T-helper 1 cell treated with Interleukin-12 subunit alpha and Interleukin-12 subunit beta and Interleukin-4 antibody, amounts not matched to agents 30 ng/mL and 1 ng/mL, for 36 hours (primary cell): ENCODE results near the gene TRAPPC3. TPM values are rescaled to one million over a fixed set of nuclear protein-coding genes. Genes with fewer than 3 reads are reported as not detected.

Source experiments
- intact Hi-C: fragments of 100-400 bp; cut with micrococcal nuclease; formaldehyde crosslinking; loops from one replicate; pipeline ENCODE4 v1.15.1; 2024
- total RNA-seq: library from RNA; stranded (reverse); gene quantifications from 2 replicates; pipeline ENCODE4 v1.2.3, GENCODE V29; 2022

The TRAPPC3 gene
- total RNA-seq, 1 donor from 2014 or later: 62.8 TPM

DNA sequence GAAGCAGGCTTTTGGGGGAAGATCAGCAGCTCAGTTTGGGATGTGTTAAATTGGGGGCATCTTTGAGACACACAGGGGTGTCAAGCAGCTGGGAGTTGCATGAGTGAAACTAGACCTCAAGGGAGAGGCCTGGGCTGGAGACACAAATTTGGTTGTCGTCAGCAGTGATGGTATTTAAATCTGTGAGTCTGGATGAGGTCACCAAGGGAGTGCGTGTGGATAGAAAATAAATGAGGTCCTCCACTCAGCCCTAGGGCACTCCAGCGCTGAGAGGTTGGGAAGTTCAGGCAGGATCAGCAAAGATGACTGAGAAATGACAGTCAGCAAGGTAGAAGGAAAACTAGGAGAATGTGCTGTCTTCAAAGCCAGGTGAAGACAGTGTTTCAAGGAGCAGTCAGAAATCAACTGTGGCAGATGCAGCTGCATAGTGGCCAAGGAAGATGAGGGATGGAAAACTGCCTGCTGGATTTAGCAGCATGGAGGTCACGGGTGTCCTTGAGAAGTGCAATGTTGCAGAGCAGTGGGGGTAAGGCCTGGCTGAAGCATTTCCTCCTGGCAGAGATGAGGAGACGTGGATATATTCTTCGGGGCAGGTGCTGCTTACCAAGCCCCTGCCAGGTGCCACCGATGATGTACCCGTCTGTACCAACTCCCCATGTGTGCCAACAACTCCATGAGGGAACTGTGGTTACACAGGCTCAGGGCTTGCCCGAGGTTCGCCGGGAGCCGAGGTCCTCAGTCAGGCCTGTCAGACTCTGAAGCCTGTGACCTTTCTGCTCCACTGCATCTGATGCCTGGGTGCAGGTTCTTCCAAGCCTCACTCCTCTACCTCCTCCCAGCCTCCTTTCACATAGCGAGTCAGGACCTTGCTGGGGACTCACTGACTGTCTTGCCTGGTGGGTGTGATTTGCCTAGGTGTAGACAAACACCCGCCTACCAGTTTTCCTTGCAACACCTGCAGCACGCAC is 17.9 kb upstream of the TRAPPC3 start:
- intact Hi-C loops: no loop called here

DNA sequence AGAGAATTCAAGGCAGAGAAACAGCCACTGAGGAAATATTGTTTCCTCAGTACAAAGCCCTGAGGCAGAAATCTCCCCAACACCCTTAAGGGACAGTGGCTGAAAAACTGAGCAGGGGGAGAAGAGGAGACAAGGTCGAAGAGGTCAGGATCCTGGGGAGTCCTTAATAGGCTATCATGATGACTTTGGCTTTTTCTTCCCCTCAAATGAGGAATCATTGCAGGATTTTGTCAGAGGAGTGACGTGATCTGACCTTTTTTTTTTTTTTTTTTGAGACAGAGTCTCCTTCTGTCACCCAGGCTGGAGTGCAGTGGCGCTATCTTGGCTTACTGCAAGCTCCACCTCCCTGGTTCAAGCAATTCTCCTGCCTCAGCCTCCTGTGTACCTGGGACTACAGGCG is 16.9 kb upstream of the TRAPPC3 start:
- intact Hi-C loops: no loop called here

DNA sequence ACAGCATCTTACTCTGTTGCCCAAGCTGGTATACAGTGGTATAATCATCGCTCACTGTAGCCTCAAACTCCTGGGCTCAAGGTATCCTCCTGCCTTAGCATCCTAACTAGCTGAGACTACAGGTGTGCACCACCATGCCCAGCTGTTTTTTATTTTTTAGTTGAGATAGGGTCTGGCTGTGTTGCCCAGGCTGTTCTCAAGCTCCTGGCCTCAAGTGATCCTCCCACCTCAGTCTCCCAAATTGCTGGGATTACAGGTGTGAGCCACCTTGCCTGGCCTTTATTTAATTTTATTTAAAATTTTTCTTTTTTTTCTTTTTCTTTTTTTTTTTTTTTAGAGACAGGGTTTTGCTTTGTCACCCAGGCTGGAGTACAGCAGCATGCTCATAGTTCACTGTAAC is 15.9 kb upstream of the TRAPPC3 start:
- intact Hi-C loops: no loop called here

DNA sequence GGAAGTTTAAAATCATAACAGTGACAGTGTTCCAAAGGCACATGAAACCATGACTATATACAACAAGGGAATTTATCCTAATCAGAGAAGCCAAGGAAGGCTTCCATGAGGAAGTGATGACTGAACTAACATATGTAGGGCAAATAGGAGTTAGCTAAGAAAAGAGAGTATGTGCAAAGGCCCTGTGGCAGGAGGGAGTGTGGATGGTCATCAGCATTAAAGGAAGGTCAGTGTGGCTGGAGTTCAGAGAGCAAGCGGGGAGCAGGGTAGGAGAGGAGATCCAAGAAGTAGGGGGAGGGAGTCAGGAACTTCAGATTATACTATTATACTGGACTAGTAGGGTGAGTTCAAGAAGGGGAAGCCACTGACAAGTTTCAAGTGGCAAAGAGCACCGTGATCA is 15.1 kb upstream of the TRAPPC3 start:
- intact Hi-C loops: no loop called here

DNA sequence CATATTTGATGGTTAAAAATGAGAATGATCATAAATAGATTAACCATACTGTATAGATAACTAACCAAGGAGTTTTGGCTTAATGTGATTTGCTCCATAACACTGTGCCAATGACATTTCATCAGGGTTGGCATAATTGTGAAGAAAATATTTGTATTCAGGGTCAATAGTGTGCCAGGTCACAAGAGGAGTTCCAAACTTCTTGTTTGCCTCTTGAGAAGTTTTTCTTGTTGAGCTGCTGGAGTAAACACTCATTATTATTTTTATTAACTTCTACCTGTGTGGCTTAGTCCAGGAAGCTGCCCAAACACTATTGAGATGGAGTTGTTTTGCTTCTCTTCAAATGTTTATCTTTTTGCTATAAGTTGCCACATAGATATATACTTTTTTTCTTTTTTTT is 14.1 kb upstream of the TRAPPC3 start:
- intact Hi-C loops: no loop called here

GRCh38 chr1:36162680-36163239 is 13.5 kb upstream of the TRAPPC3 start:
- intact Hi-C loops: loop anchor here (1.0 kb wide), 2 partner anchors 13 to 62 kb away; partner anchors contain the start of genes THRAP3 and TRAPPC3

DNA sequence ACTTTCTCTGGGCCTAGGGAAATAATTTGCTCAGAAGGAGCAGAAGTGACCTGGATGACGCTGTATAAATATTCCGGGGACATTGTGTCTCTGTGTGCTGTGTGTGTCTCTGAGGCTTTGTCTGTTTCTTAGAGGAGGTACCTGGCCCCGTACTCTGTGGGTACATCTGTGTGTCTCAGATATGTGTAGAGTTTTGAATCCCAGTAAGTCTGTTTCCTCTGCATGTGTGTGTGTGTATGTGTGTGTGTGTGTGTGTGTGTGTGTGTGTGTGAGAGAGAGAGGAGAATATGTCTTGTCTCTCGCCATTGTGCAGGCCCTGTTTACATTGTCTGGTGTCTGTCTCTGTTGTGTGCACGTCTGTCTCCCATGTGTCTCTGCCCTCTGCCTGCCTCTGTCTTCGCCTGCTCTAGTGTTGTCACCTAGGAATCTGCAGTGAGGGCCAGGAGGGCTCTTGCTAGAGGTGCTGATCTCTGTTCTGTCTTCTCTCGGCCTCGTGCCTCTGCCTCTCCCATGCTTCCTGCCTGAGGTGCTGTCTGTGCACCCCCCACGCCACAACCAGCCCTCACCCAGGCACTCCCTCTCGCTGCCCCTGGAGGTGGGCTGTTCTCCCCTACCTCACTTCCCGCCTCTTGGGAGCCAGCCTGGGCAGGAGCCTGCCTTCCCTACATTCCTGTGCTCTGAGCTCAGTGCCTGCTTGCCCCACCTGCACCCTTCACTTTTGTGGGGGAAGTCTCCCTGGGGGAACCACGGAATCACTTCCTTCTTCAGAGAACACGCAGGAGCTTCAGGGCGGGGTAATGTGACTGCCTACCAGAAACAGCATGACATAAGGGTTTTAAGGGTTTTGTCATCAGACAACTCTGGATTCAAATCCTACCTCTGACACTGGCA is 12.6 kb upstream of the TRAPPC3 start:
- intact Hi-C loops: loop anchor here (1.0 to 2.0 kb wide), 4 partner anchors 13 to 62 kb away; partner anchors contain the start of genes THRAP3 and TRAPPC3

GRCh38 chr1:36160949-36161485 is 11.7 kb upstream of the TRAPPC3 start:
- intact Hi-C loops: loop anchor here (1.0 to 2.0 kb wide), 2 partner anchors 14 to 27 kb away; no protein-coding TSS in a partner anchor

DNA sequence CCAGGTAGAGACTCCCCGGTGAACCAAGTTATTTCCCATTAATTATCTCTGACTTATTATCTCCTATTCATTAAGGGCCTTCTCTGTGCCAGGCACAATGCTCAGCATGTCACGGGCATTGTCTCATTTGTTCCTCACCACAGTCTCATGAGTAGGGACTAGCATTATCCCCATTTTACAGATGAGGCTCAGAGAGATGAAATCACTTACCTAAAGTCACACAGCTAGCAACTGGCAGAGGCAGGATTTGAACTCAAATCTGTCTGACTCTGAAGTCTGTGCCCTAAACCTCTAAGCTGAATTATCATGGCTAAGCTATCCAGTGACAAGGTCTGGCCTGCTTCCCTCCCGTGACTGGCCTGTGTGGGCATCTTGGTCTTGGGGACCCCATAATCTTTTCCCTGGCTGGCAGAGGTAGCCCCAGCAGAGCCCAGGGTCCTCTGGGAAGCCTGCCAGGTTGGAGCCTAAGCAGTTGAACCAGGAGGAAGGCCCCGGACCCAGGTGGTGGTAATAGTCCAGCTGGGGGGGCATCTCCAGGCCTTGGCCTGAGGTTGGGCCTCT is 11.2 kb upstream of the TRAPPC3 start:
- intact Hi-C loops: loop anchor here (2.0 kb wide), 1 partner anchor 14 kb away; no protein-coding TSS in a partner anchor

- intact Hi-C loops: loop anchor here (2.0 to 10.0 kb wide), 3 partner anchors 15 to 1315 kb away; partner anchors contain the start of genes SFPQ and ZC3H12A
Observed at GRCh38 chr1:36159614-36160387, 10.5 kb upstream of the TRAPPC3 start.

DNA sequence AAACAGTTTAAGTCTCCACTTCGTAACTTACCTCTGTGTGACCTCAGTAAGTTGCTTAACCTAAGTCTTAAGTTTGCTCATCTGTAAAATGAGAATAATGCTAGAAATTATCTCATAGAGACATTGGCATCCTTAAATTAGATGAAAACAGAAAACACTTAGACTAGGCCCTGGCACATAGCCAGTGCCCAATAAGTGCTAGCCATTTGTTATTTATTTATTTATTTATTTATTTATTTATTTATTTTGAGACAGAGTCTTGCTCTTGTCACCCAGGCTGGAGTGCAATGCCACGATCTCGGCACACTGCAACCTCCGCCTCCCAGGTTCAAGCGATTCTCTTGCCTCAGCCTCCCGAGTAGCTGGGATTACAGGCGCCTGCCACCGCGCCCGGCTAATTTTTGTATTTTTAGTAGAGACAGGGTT is 9.6 kb upstream of the TRAPPC3 start:
- intact Hi-C loops: loop anchor here (10.0 kb wide), 2 partner anchors 964 to 1316 kb away; partner anchors contain the start of genes SFPQ and ZC3H12A

DNA sequence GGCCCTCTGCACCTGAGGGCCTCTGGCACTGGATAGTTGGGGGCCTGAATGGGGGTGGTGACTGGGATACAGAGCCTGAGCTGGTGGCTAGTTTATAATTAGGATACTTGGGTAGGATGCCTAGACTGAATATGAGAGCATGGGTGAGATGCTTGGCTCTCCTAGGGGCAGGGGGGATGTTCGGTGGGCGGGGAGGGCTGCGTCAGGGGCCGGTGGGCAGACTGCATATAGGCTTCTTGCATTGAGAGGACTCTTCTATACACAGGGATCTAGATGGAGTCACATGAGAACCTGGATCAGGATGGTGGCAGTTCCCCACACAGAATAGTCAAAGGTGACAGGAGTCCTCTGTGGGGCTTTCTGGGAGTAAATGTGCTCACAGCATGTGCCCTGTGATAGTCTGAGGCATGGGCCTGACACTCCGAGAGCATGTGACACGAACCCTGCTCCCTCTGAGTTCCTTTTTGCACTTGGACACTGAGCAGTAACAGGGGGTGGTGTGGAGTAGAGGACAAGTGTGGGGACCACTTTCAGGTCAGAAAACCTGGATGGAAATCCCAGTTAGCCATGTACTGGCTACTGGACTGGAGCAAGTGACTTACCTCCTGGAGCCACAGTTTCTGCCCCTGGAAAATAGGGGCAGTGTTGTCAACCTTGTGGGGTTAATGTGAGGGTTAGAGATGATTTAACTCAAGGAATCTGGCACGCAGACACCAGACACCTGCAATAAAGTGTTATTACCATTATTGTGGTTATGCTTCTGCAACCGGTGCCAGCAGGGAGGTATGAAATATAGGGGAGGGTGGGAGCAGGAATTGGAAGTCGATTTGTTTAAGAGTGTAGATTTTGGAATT is 8.9 kb upstream of the TRAPPC3 start:
- intact Hi-C loops: loop anchor here (1.0 to 10.0 kb wide), 3 partner anchors 9 to 1317 kb away; partner anchors contain the start of genes SFPQ, TRAPPC3 and ZC3H12A

- intact Hi-C loops: loop anchor here (1.0 to 10.0 kb wide), 3 partner anchors 8 to 1317 kb away; partner anchors contain the start of genes SFPQ, TRAPPC3 and ZC3H12A
Observed at GRCh38 chr1:36157115-36157903, 8.0 kb upstream of the TRAPPC3 start.

GRCh38 chr1:36156329-36157114 is 7.2 kb upstream of the TRAPPC3 start:
- intact Hi-C loops: loop anchor here (1.0 to 10.0 kb wide), 3 partner anchors 7 to 1318 kb away; partner anchors contain the start of genes SFPQ, TRAPPC3 and ZC3H12A

- intact Hi-C loops: loop anchor here (1.0 to 10.0 kb wide), 3 partner anchors 69 to 1319 kb away; partner anchors contain the start of genes SFPQ, THRAP3 and ZC3H12A
Observed at GRCh38 chr1:36155408-36156328, 6.4 kb upstream of the TRAPPC3 start, which contains the start of gene MAP7D1. Gene MAP7D1 (plus strand): TSS chr1:36156160. CDS start chr1:36156418, 258 bp downstream.
